GM12891 (cell line): ENCODE measurements around the gene SH2D7.

ENCODE experiments used
- PAX5 ChIP-seq: IDR thresholded peaks from 2 replicates; pipeline ENCODE4 v1.6.1; 2011; ENCODE audit warnings: low read length, moderate library complexity, mild to moderate bottlenecking; ENCODE audit not compliant: insufficient read depth, severe bottlenecking
- POLR2A ChIP-seq: IDR thresholded peaks from 2 replicates; pipeline ENCODE4 v1.6.1; 2011; ENCODE audit warnings: low read depth, low read length, control low read depth
- POLR2AphosphoS5 ChIP-seq: IDR thresholded peaks from 2 replicates; pipeline ENCODE4 v1.6.1; 2011; ENCODE audit warnings: low read depth, low read length, control low read depth
- TAF1 ChIP-seq: IDR thresholded peaks from 2 replicates; pipeline ENCODE4 v1.6.1; 2011; ENCODE audit warnings: low read depth, low read length, control low read depth

DNA sequence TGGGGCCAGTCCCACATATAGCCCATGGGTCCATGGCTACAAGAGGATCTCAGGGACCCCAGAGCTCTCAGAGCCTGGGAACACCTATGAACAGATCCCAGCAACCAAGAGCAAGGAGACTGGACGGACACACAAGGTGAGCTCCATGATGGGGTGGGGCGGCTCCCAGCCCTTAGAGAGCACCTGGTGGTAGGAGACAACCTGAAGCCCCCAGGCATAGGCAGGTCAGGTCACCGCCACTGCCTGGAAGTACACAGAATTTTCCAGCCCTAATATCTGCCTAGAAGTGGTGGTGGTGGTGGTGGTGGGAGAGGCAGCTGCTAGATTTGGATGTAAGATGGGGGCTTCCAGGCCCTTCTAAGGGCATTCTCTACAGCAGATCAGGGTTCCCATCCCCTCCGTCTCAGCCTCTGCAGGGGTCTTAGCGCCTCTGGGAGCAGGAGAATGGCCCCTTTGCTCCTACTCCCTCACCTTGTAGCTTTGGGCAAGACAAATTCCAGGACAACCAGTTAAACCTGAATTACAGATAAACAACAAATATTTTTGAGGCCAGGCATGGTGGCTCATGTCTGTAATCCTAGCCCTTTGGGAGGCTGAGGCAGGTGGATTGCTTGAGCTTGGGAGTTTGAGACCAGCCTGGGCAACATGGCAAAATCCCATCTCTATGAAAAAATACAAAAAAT, 9.2 kb downstream of the SH2D7 start:
- TF ChIP-seq POLR2A (no peak), POLR2AphosphoS5 (no peak), TAF1 (no peak), PAX5 (no peak)
